Caco-2 (cell line): ENCODE results near the gene PAQR4. TPM values are rescaled to one million over a fixed set of nuclear protein-coding genes. Genes with fewer than 3 reads are reported as not detected.

Experiments used
- BruUV-seq: library from RNA; stranded (reverse); fragments of 400-500 nt; replicated peaks from 2 replicates; lab custom pipeline; 2021; lab: Mats Ljungman, UMichigan
- CTCF ChIA-PET: fragments of 300-600 bp; sonication (Branson Sonifier 250); formaldehyde crosslinking; loops from one replicate; lab custom pipeline; 2022; ENCODE audit warnings: antibody characterized with exemption; lab: Charles Lee
- POLR2A ChIA-PET: fragments of 300-600 bp; sonication (Branson Sonifier 250); formaldehyde crosslinking; loops from one replicate; lab custom pipeline; 2022; ENCODE audit warnings: antibody characterized with exemption; lab: Charles Lee
- DNase-seq, 2 experiments: peaks; one replicate each; pipeline versions ENCODE4 v3.0.0 to v3.0.0-alpha.2; 2020 to 2022
- H3K27me3 ChIP-seq: replicated peaks from 2 replicates; pipeline ENCODE4 v1.6.0; 2011; ENCODE audit warnings: low read length; ENCODE audit not compliant: control insufficient read depth, insufficient read depth
- H3K36me3 ChIP-seq: 2 replicates; pipeline ENCODE4 v1.5.1; 2011; ENCODE audit warnings: low read length; ENCODE audit not compliant: control insufficient read depth, insufficient read depth
- H3K4me1 ChIP-seq: fragments of 250-450 bp; sonication (Bioruptor Pico); 2 replicates; pipeline ENCODE4 v1.5.1; 2020; ENCODE audit warnings: mild to moderate bottlenecking
- H3K4me3 ChIP-seq: 2 replicates; pipeline ENCODE4 v1.5.1; 2011; ENCODE audit warnings: low read depth, mild to moderate bottlenecking, control low read depth, low read length
- H3K9me3 ChIP-seq: fragments of 250-450 bp; sonication (Bioruptor Pico); 2 replicates; pipeline ENCODE4 v1.5.1; 2020; ENCODE audit warnings: mild to moderate bottlenecking, moderate library complexity
- H3K27ac Mint-ChIP-seq: one replicate; pipeline ENCODE4 v1.8.0; 2022; ENCODE audit warnings: mixed read lengths; ENCODE audit not compliant: unreplicated experiment
- H3K27me3 Mint-ChIP-seq: one replicate; pipeline ENCODE4 v1.8.0; 2022; ENCODE audit warnings: mixed read lengths; ENCODE audit not compliant: insufficient read depth, unreplicated experiment
- H3K36me3 Mint-ChIP-seq: one replicate; pipeline ENCODE4 v1.8.0; 2022; ENCODE audit warnings: mild to moderate bottlenecking, mixed read lengths; ENCODE audit not compliant: insufficient read depth, unreplicated experiment
- H3K4me1 Mint-ChIP-seq: one replicate; pipeline ENCODE4 v1.8.0; 2022; ENCODE audit warnings: low read depth, mixed read lengths; ENCODE audit not compliant: unreplicated experiment
- H3K4me3 Mint-ChIP-seq: one replicate; pipeline ENCODE4 v1.8.0; 2022; ENCODE audit warnings: mild to moderate bottlenecking, moderate library complexity, mixed read lengths; ENCODE audit not compliant: unreplicated experiment
- H3K9me3 Mint-ChIP-seq: one replicate; pipeline ENCODE4 v1.8.0; 2022; ENCODE audit warnings: mixed read lengths; ENCODE audit not compliant: unreplicated experiment
- intact Hi-C: fragments of 100-400 bp; cut with micrococcal nuclease; formaldehyde crosslinking; loops from one replicate; pipeline ENCODE4 v1.10.0; 2022; ENCODE audit not compliant: unreplicated experiment
- total RNA-seq: library from RNA; stranded (reverse); gene quantifications from 2 replicates; pipeline ENCODE4 v1.2.3, GENCODE V29; 2022
- TF ChIP-seq, protein P1 (sequence below), 2 experiments: fragments of 200-600 bp in 1 of 2; IDR thresholded peaks; 1 replicate in 1 of 2; 2 replicates in 1 of 2; pipeline versions ENCODE4 v1.5.1 to v1.8.0; 2011 to 2022; ENCODE audit warnings: antibody characterized with exemption in 1 of 2, control low read depth in 1 of 2, inconsistent platforms in 1 of 2, low read depth in 1 of 2, low read length in 1 of 2, mild to moderate bottlenecking in 1 of 2, moderate library complexity in 1 of 2; ENCODE audit not compliant: insufficient read depth in 1 of 2, severe bottlenecking in 1 of 2, unreplicated experiment in 1 of 2

Gene PAQR4
- total RNA-seq, 1 experiment from 2014 or later, result 12.0 TPM

DNA sequence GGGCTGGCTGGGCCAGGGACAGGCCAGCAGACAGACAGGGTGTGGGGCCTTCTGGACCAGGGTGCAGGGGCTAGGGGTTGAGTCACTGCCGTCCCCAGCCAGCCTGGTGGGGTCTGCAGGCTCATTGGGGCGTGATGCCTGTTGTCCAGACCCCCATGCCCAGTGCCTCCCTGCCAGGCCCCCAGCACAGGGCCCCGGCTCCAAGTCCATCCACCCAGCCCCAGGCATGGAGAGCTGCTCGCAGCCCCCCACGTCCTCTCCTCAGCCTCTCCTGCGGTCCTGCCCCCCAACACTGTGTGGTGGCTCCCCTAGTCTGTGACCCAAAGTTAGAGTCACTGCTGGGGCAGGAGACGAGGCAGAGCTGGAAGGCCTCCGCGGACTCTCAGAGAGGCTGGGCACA is 18.1 kb downstream of the PAQR4 start:
- H3K27me3 ChIP-seq, result no peaks in the 10 kb centered on the region
- BruUV-seq, result no TSS peak

GRCh38 chr16:2987833-2988232 is 18.7 kb downstream of the PAQR4 start:
- Histone ChIP-seq H3K4me3 (no peak overlapping the region), H3K36me3 (no peaks in the 10 kb centered on the region), H3K9me3 (no peaks in the 10 kb centered on the region), H3K27me3 (no peaks in the 10 kb centered on the region), H3K4me1 (0 out of 2 replicates have a peak, but pooled peaks cover 8% of the 10 kb centered on the region)
- Mint-ChIP-seq H3K9me3 (no peaks in the 10 kb centered on the region), H3K27me3 (no peaks in the 10 kb centered on the region), H3K4me1 (no peaks in the 10 kb centered on the region), H3K27ac (no peak overlapping the region), H3K36me3 (no peaks in the 10 kb centered on the region), H3K4me3 (no peak overlapping the region)
- no TSS peak for BruUV-seq
- ChIA-PET CTCF (no interaction called here), POLR2A (no interaction called here)
- DNase-seq, result no peak
- TF ChIP-seq, protein P1, sequence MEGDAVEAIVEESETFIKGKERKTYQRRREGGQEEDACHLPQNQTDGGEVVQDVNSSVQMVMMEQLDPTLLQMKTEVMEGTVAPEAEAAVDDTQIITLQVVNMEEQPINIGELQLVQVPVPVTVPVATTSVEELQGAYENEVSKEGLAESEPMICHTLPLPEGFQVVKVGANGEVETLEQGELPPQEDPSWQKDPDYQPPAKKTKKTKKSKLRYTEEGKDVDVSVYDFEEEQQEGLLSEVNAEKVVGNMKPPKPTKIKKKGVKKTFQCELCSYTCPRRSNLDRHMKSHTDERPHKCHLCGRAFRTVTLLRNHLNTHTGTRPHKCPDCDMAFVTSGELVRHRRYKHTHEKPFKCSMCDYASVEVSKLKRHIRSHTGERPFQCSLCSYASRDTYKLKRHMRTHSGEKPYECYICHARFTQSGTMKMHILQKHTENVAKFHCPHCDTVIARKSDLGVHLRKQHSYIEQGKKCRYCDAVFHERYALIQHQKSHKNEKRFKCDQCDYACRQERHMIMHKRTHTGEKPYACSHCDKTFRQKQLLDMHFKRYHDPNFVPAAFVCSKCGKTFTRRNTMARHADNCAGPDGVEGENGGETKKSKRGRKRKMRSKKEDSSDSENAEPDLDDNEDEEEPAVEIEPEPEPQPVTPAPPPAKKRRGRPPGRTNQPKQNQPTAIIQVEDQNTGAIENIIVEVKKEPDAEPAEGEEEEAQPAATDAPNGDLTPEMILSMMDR (IDR thresholded peaks at IDR 0.05; ENCODE audit: insufficient read depth in 1 of 2, low read depth in 1 of 2, low read length in 1 of 2, severe bottlenecking in 1 of 2, unreplicated experiment in 1 of 2), result no peak
- intact Hi-C loops, result no loop called here

More for the DNA sequence above, 18.1 kb downstream of the PAQR4 start:
- H3K9me3 ChIP-seq, result no peaks in the 10 kb centered on the region
- no peak overlapping the region for H3K4me3 Mint-ChIP-seq
- 0 out of 2 replicates have a peak, but pooled peaks cover 8% of the 10 kb centered on the region for H3K4me1 ChIP-seq
- TF ChIP-seq, protein P1 (IDR thresholded peaks at IDR 0.05; ENCODE audit: insufficient read depth in 1 of 2, low read depth in 1 of 2, low read length in 1 of 2, severe bottlenecking in 1 of 2, unreplicated experiment in 1 of 2), result no peak
- DNase-seq, result no peak
- intact Hi-C loops, result no loop called here
- ChIA-PET POLR2A (no interaction called here), CTCF (no interaction called here)
- H3K9me3 Mint-ChIP-seq, result no peaks in the 10 kb centered on the region
- no peaks in the 10 kb centered on the region for H3K27me3 Mint-ChIP-seq
- H3K4me3 ChIP-seq, result no peak overlapping the region
- H3K27ac Mint-ChIP-seq, result no peak overlapping the region
- H3K36me3 ChIP-seq, result no peaks in the 10 kb centered on the region
- H3K4me1 Mint-ChIP-seq, result no peaks in the 10 kb centered on the region
- no peaks in the 10 kb centered on the region for H3K36me3 Mint-ChIP-seq

DNA sequence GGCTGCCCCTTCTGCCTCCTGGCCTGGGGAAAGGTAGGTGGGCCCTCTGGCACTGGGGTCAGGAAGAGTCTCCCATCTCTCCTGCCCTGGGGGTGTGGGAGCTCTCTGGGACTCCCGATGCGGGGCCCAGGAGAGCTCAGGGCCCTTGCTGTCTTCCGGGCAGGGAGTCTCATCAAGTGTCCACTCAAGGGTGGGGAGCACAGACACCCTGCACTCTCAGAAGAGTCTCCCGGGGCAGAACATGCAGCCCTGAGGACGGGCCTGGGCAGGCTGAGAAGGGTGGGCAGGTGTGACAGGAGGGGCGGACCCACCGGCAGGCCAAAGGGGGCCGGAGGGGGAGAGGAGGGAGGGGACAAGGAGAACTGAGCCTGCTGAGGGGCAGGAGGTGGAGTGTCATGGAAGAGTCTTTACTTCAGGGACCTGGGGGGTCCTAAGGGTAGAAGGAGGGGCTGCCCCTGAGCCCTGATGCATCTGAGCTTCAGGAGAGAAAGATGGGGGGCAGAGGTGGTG is 19.5 kb downstream of the PAQR4 start:
- no peaks in the 10 kb centered on the region for H3K27me3 Mint-ChIP-seq
- intact Hi-C loops, result no loop called here
- Histone ChIP-seq H3K4me3 (no peak overlapping the region), H3K27me3 (no peaks in the 10 kb centered on the region), H3K36me3 (no peaks in the 10 kb centered on the region), H3K9me3 (no peaks in the 10 kb centered on the region), H3K4me1 (0 out of 2 replicates have a peak, but pooled peaks cover 8% of the 10 kb centered on the region)
- CTCF ChIA-PET, result no interaction called here
- H3K9me3 Mint-ChIP-seq, result no peaks in the 10 kb centered on the region
- POLR2A ChIA-PET, result no interaction called here
- TF ChIP-seq, protein P1 (IDR thresholded peaks at IDR 0.05; ENCODE audit: insufficient read depth in 1 of 2, low read depth in 1 of 2, low read length in 1 of 2, severe bottlenecking in 1 of 2, unreplicated experiment in 1 of 2), result no peak
- no peaks in the 10 kb centered on the region for H3K4me1 Mint-ChIP-seq
- DNase-seq, result no peak
- no peak overlapping the region for H3K27ac Mint-ChIP-seq
- H3K4me3 Mint-ChIP-seq, result no peak overlapping the region
- no peaks in the 10 kb centered on the region for H3K36me3 Mint-ChIP-seq
- no TSS peak for BruUV-seq
